GM18951 (cell line): ENCODE results near the gene NT5E.
A peak's percentile ranks its signal among the peaks of the same experiment; 100 is the strongest.
"Not testable (repeated sequence)": the region's sequence is repeated elsewhere in the genome, so short reads cannot be mapped to it uniquely, and the experiment has no call there.

ENCODE experiments used
- POLR2A ChIP-seq: IDR thresholded peaks from 4 replicates; pipeline ENCODE4 v1.6.1; 2011; ENCODE audit warnings: mild to moderate bottlenecking; ENCODE audit not compliant: insufficient read length, insufficient read depth; ENCODE audit errors: extremely low read depth
- in situ Hi-C: fragments of 300-500 bp; cut with MboI; formaldehyde crosslinking; loops from one replicate; pipeline ENCODE4 v1.12.0; 2022; ENCODE audit warnings: low sequenced_read_pairs, mixed read lengths, inconsistent platforms; ENCODE audit not compliant: unreplicated experiment

NT5E gene

GRCh38 chr6:85449818-85450759 lies at the start of gene NT5E:
Gene NT5E (plus strand): TSS chr6:85450083. CDS start chr6:85450140, 57 bp downstream.
- in situ Hi-C loops = no loop called here
- peak; percentile 75 for TF ChIP-seq POLR2A

GRCh38 chr6:85400331-85400730 lies 49.6 kb upstream of the NT5E start:
- in situ Hi-C loops = no loop called here
- TF ChIP-seq POLR2A = no peak

GRCh38 chr6:85401186-85402021 lies 48.5 kb upstream of the NT5E start:
- no peak for TF ChIP-seq POLR2A
- in situ Hi-C loops = no loop called here

- no peak for TF ChIP-seq POLR2A
- in situ Hi-C loops = no loop called here
Measured at GRCh38 chr6:85402071-85402470, 47.8 kb upstream of the NT5E start.

GRCh38 chr6:85402922-85403321 lies 47.0 kb upstream of the NT5E start:
- TF ChIP-seq POLR2A = no peak
- in situ Hi-C loops = no loop called here

GRCh38 chr6:85403331-85404015 lies 46.4 kb upstream of the NT5E start:
- no peak for TF ChIP-seq POLR2A
- in situ Hi-C loops = no loop called here

GRCh38 chr6:85404016-85404563 lies 45.8 kb upstream of the NT5E start:
- in situ Hi-C loops = not testable (repeated sequence)

GRCh38 chr6:85404564-85405174 lies 45.2 kb upstream of the NT5E start:
- in situ Hi-C loops = loop anchor here (5.0 kb wide), 1 partner anchor 42 kb away; no protein-coding TSS in a partner anchor

GRCh38 chr6:85405175-85405852 lies 44.6 kb upstream of the NT5E start:
- in situ Hi-C loops = loop anchor here (5.0 kb wide), 1 partner anchor 43 kb away; no protein-coding TSS in a partner anchor
- peak; percentile 43 for TF ChIP-seq POLR2A

More at GRCh38 chr6:85404564-85405174, 45.2 kb upstream of the NT5E start:
- TF ChIP-seq POLR2A = no peak

GRCh38 chr6:85405853-85406198 lies 44.1 kb upstream of the NT5E start:
- no peak for TF ChIP-seq POLR2A
- in situ Hi-C loops = loop anchor here (5.0 kb wide), 1 partner anchor 44 kb away; no protein-coding TSS in a partner anchor

- in situ Hi-C loops = loop anchor here (5.0 kb wide), 1 partner anchor 44 kb away; no protein-coding TSS in a partner anchor
- no peak for TF ChIP-seq POLR2A
Measured at GRCh38 chr6:85406641-85407075, 43.2 kb upstream of the NT5E start.

GRCh38 chr6:85408039-85408438 lies 41.8 kb upstream of the NT5E start:
- TF ChIP-seq POLR2A = no peak
- in situ Hi-C loops = loop anchor here (5.0 kb wide), 1 partner anchor 46 kb away; no protein-coding TSS in a partner anchor
